H9 (cell line): Measurements from ENCODE around the gene DPP8. TPM values are rescaled to one million over a fixed set of nuclear protein-coding genes. Genes with fewer than 3 reads are reported as not detected.
A peak's percentile ranks its signal among the peaks of the same experiment; 100 is the strongest.

Experiments used
- DNase-seq: peaks from one replicate; pipeline ENCODE4 v3.0.0-alpha.2; 2017
- H2AFZ ChIP-seq: one replicate; pipeline ENCODE4 v1.6.1; 2013; ENCODE audit warnings: mild to moderate bottlenecking, low read length, control low read depth, moderate library complexity
- H2AK5ac ChIP-seq: 2 replicates; pipeline ENCODE4 v1.6.1; 2013; ENCODE audit warnings: low read length, control low read depth, mixed read lengths; ENCODE audit not compliant: insufficient read length
- H2BK120ac ChIP-seq: one replicate; pipeline ENCODE4 v1.6.1; 2013; ENCODE audit warnings: low read depth, mild to moderate bottlenecking, low read length, control low read depth, inconsistent platforms; ENCODE audit not compliant: poor library complexity, severe bottlenecking
- H2BK12ac ChIP-seq: 2 replicates; pipeline ENCODE4 v1.6.1; 2013; ENCODE audit warnings: low read length, control low read depth, mixed read lengths, low read depth; ENCODE audit not compliant: insufficient read length
- H2BK15ac ChIP-seq: 2 replicates; pipeline ENCODE4 v1.6.1; 2013; ENCODE audit warnings: low read depth, low read length, control low read depth
- H2BK20ac ChIP-seq: one replicate; pipeline ENCODE4 v1.6.1; 2013; ENCODE audit warnings: low read depth, mild to moderate bottlenecking, low read length, control low read depth, inconsistent platforms; ENCODE audit not compliant: poor library complexity, severe bottlenecking
- H2BK5ac ChIP-seq: 2 replicates; pipeline ENCODE4 v1.6.1; 2013; ENCODE audit warnings: low read length, control low read depth, mixed read lengths; ENCODE audit not compliant: insufficient read length
- H3K14ac ChIP-seq: 2 replicates; pipeline ENCODE4 v1.6.1; 2013; ENCODE audit warnings: low read length, control low read depth; ENCODE audit not compliant: insufficient read depth
- H3K18ac ChIP-seq: 2 replicates; pipeline ENCODE4 v1.6.1; 2013; ENCODE audit warnings: low read depth, mild to moderate bottlenecking, mixed read lengths, low read length, control low read depth; ENCODE audit not compliant: insufficient read length
- H3K23ac ChIP-seq: 2 replicates; pipeline ENCODE4 v1.6.1; 2013; ENCODE audit warnings: low read length, control low read depth, mixed read lengths, low read depth; ENCODE audit not compliant: insufficient read length
- H3K23me2 ChIP-seq: 2 replicates; pipeline ENCODE4 v1.6.1; 2013; ENCODE audit warnings: low read depth, mild to moderate bottlenecking, mixed read lengths, low read length, control low read depth; ENCODE audit not compliant: insufficient read length, poor library complexity, severe bottlenecking
- H3K27ac ChIP-seq: 2 replicates; pipeline ENCODE4 v1.5.1; 2013; ENCODE audit warnings: low read length, control low read depth, mixed read lengths, low read depth; ENCODE audit not compliant: insufficient read length
- H3K27me3 ChIP-seq: 2 replicates; pipeline ENCODE4 v1.6.1; 2013; ENCODE audit warnings: low read length, control low read depth, inconsistent platforms; ENCODE audit not compliant: insufficient read depth
- H3K4ac ChIP-seq: 2 replicates; pipeline ENCODE4 v1.6.1; 2013; ENCODE audit warnings: low read depth, mild to moderate bottlenecking, control low read depth, inconsistent platforms, low read length, moderate library complexity
- H3K4me1 ChIP-seq: 2 replicates; pipeline ENCODE4 v1.6.1; 2013; ENCODE audit warnings: low read length, control low read depth, inconsistent platforms; ENCODE audit not compliant: insufficient read depth
- H3K4me2 ChIP-seq: 2 replicates; pipeline ENCODE4 v1.6.1; 2013; ENCODE audit warnings: low read length, control low read depth, mixed read lengths; ENCODE audit not compliant: insufficient read length, insufficient read depth
- H3K56ac ChIP-seq: 2 replicates; pipeline ENCODE4 v1.6.1; 2013; ENCODE audit warnings: low read depth, mild to moderate bottlenecking, mixed read lengths, low read length, control low read depth; ENCODE audit not compliant: insufficient read length
- H3K79me1 ChIP-seq: 2 replicates; pipeline ENCODE4 v1.6.1; 2013; ENCODE audit warnings: low read depth, mild to moderate bottlenecking, moderate library complexity, low read length, control low read depth, inconsistent platforms; ENCODE audit not compliant: insufficient read depth, poor library complexity, severe bottlenecking
- H3K79me2 ChIP-seq: 2 replicates; pipeline ENCODE4 v1.6.1; 2013; ENCODE audit warnings: low read length, control low read depth, inconsistent platforms; ENCODE audit not compliant: insufficient read depth
- H3K9ac ChIP-seq: 2 replicates; pipeline ENCODE4 v1.6.1; 2013; ENCODE audit warnings: low read length, control low read depth, mixed read lengths; ENCODE audit not compliant: insufficient read length; ENCODE audit errors: extremely low read depth
- H3K9me3 ChIP-seq: one replicate; pipeline ENCODE4 v1.6.1; 2013; ENCODE audit warnings: low read depth, low read length, inconsistent platforms; ENCODE audit not compliant: control insufficient read depth
- H3T11ph ChIP-seq: one replicate; pipeline ENCODE4 v1.6.1; 2013; ENCODE audit warnings: mild to moderate bottlenecking, low read length, control low read depth, inconsistent platforms
- H4K20me1 ChIP-seq: one replicate; pipeline ENCODE4 v1.6.1; 2013; ENCODE audit not compliant: control insufficient read depth, insufficient read length, insufficient read depth
- H4K5ac ChIP-seq: 2 replicates; pipeline ENCODE4 v1.6.1; 2013; ENCODE audit warnings: low read depth, mild to moderate bottlenecking, mixed read lengths, low read length, control low read depth; ENCODE audit not compliant: insufficient read length
- H4K8ac ChIP-seq: replicated peaks from 2 replicates; pipeline ENCODE4 v1.6.1; 2013; ENCODE audit warnings: low read length, control low read depth, mixed read lengths, low read depth; ENCODE audit not compliant: insufficient read length
- H4K91ac ChIP-seq: 2 replicates; pipeline ENCODE4 v1.6.1; 2013; ENCODE audit warnings: low read depth, mild to moderate bottlenecking, moderate library complexity, mixed read lengths, low read length, control low read depth; ENCODE audit not compliant: insufficient read length
- H3K27ac Mint-ChIP-seq, 3 experiments: 2 replicates in 2 of 3; 3 replicates in 1 of 3; pipeline ENCODE4 v1.8.0; 2020 to 2021; ENCODE audit warnings: mixed read lengths in 3 of 3, mild to moderate bottlenecking in 1 of 3, moderate library complexity in 1 of 3
- H3K27me3 Mint-ChIP-seq: 2 replicates; pipeline ENCODE4 v1.8.0; 2021; ENCODE audit warnings: low read depth, mild to moderate bottlenecking, moderate library complexity, mixed read lengths
- H3K36me3 Mint-ChIP-seq, 3 experiments: 2 replicates in 2 of 3; 3 replicates in 1 of 3; pipeline ENCODE4 v1.8.0; 2020 to 2021; ENCODE audit warnings: low read depth in 3 of 3, mixed read lengths in 3 of 3; ENCODE audit not compliant: insufficient read depth in 1 of 3
- H3K4me1 Mint-ChIP-seq, 2 experiments: 2 replicates each; pipeline ENCODE4 v1.8.0; 2020; ENCODE audit warnings: mixed read lengths in 2 of 2
- H3K4me3 Mint-ChIP-seq, 2 experiments: 2 replicates in 1 of 2; 3 replicates in 1 of 2; pipeline ENCODE4 v1.8.0; 2020 to 2021; ENCODE audit warnings: mild to moderate bottlenecking in 2 of 2, mixed read lengths in 2 of 2, moderate library complexity in 1 of 2
- H3K9me3 Mint-ChIP-seq, 2 experiments: 2 replicates in 1 of 2; 3 replicates in 1 of 2; pipeline ENCODE4 v1.8.0; 2020; ENCODE audit warnings: mild to moderate bottlenecking in 2 of 2, mixed read lengths in 2 of 2, moderate library complexity in 1 of 2
- CTCF ChIP-seq: fragments of 200-600 bp; sonication (generic); conservative IDR thresholded peaks from 3 replicates; pipeline ENCODE4 v1.8.0; 2021; ENCODE audit warnings: antibody characterized with exemption, mild to moderate bottlenecking
- WGBS: extraction: QIAGEN DNeasy Blood & Tissue Kit; methylation state at CpG from one replicate; pipeline ENCODE4 v1.1.7; 2013; ENCODE audit warnings: missing lambda C conversion rate, low lambda C conversion rate, mixed read lengths; ENCODE audit not compliant: insufficient read length; ENCODE audit errors: extremely low coverage; 5-methylcytosine and 5-hydroxymethylcytosine counted together
- total RNA-seq: library from RNA; stranded (reverse); gene quantifications from 2 replicates; pipeline ENCODE4 v1.2.1, GENCODE V29; 2021

DPP8 gene
- total RNA-seq, 1 experiment from 2014 or later, result 26.6 TPM

GRCh38 chr15:65540314-65540713, 22.8 kb upstream of the DPP8 start:
- peaks cover 6% of the 10 kb centered on the region for H3K79me1 ChIP-seq
- Mint-ChIP-seq H3K9me3 (no peaks in the 10 kb centered on the region; a peak in 1 of 5 replicates), H3K4me1 (peaks cover 3 to 9% of the 10 kb centered on the region in 2 experiments), H3K27ac (peak overlapping the region in 2 of 3 experiments; percentile 1 to 4; a peak in 2 of 7 replicates), H3K27me3 (no peaks in the 10 kb centered on the region), H3K4me3 (no peak overlapping the region), H3K36me3 (peaks cover 3 to 12% (median 9%) of the 10 kb centered on the region in 3 experiments; a peak in 5 of 7 replicates)
- H3K27ac ChIP-seq, result no peak overlapping the region
- WGBS, result no CpG with 5 or more reads among the region's 1 CpG
- H2BK120ac ChIP-seq, result no peak overlapping the region
- no peak for TF ChIP-seq CTCF
- no peak overlapping the region for H2BK12ac ChIP-seq
- H4K5ac ChIP-seq, result no peak overlapping the region
- no peaks in the 10 kb centered on the region for H4K20me1 ChIP-seq
- no peak for DNase-seq
- H2AK5ac ChIP-seq, result no peak overlapping the region
- no peak overlapping the region for H4K91ac ChIP-seq
- H3K14ac ChIP-seq, result no peak overlapping the region
- H2AFZ ChIP-seq, result no peak overlapping the region
- no peaks in the 10 kb centered on the region for H3K4me1 ChIP-seq
- H3K23me2 ChIP-seq, result no peaks in the 10 kb centered on the region
- no peak overlapping the region for H4K8ac ChIP-seq
- peaks cover 48% of the 10 kb centered on the region; the same call in 1 of the 2 replicates for H3K79me2 ChIP-seq
- no peak overlapping the region for H3K4ac ChIP-seq
- H3K9ac ChIP-seq, result no peak overlapping the region
- H3K4me2 ChIP-seq, result no peak overlapping the region
- H2BK5ac ChIP-seq, result no peak overlapping the region
- no peak overlapping the region for H3T11ph ChIP-seq
- no peak overlapping the region for H3K56ac ChIP-seq
- no peak overlapping the region for H3K18ac ChIP-seq
- no peak overlapping the region for H3K23ac ChIP-seq
- H2BK15ac ChIP-seq, result no peak overlapping the region
- no peak overlapping the region for H2BK20ac ChIP-seq
- H3K27me3 ChIP-seq, result no peaks in the 10 kb centered on the region
- H3K9me3 ChIP-seq, result no peaks in the 10 kb centered on the region
